AG04449 (cell line): ENCODE results near the gene TRIM26.
A peak's percentile ranks its signal among the peaks of the same experiment; 100 is the strongest.

ENCODE experiments used
- CTCF ChIA-PET: fragments of 350-600 bp; formaldehyde crosslinking; extraction: SDS; loops from one replicate; lab custom pipeline; 2021; ENCODE audit warnings: antibody characterized with exemption; lab: Yijun Ruan, JAX
- POLR2A ChIA-PET: fragments of 400-600, 350-600 bp; formaldehyde crosslinking; extraction: SDS; loops from one replicate; lab custom pipeline; 2020; ENCODE audit warnings: antibody characterized with exemption, inconsistent platforms; lab: Yijun Ruan, JAX
- DNase-seq: peaks from one replicate; pipeline ENCODE4 v3.0.0-alpha.2; 2010; ENCODE audit warnings: low read depth, low spot score
- H3K4me3 ChIP-seq: 2 replicates; pipeline ENCODE4 v1.5.1; 2011; ENCODE audit warnings: low read depth, mild to moderate bottlenecking, control low read depth, low read length
- TF ChIP-seq, protein P1 (sequence below): IDR thresholded peaks from one replicate; pipeline ENCODE4 v1.5.1; 2011; ENCODE audit warnings: mild to moderate bottlenecking, moderate library complexity, low read length, control low read depth, inconsistent platforms; ENCODE audit not compliant: insufficient read depth; ENCODE audit errors: missing control alignments

Gene TRIM26

DNA sequence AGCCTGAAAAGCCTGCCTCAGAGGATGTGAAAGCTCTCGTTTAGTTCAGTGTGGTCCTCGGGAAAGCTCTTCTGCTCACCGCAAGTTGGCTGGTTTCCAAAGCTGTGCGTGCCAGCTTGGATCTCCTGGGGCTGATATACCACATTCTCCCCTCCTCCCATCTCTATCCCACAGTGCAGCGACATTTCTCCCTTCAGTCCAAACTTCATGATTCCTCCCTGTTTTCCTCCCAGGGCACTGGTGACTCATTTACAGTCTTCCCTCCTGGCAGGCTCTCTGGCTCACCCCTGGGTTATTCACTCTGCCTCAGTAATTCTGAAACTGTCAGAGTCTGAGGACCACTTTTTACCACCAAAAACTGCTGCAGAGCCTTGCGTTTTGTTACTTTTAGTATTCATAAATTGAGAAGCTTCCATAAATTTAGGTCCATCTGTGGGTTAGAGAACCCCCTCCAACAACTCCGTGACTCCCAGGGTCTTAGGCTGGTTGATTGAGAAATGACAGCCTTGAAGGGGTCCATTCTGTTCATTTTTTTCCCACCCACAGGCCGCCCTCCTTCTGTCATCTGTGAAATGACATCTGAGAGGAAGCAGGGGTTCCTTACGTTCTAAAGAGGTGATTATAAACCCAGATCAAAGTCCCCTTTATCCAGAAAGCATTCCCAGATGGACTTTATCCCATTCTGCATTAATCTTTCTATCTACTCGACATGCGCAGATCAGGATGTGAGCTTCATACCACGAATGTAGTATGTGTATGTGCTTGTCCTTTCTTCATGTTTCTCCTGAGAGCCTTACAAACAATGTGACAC lies 58.3 kb downstream of the TRIM26 start:
- CTCF ChIA-PET, result interaction anchor here (0.6 to 6.7 kb wide), 5 partner anchors 11 to 142 kb away, joined by 3 to 56 read pairs (median 5); no protein-coding TSS in a partner anchor
- DNase-seq, result peak; percentile 72
- TF ChIP-seq, protein P1, sequence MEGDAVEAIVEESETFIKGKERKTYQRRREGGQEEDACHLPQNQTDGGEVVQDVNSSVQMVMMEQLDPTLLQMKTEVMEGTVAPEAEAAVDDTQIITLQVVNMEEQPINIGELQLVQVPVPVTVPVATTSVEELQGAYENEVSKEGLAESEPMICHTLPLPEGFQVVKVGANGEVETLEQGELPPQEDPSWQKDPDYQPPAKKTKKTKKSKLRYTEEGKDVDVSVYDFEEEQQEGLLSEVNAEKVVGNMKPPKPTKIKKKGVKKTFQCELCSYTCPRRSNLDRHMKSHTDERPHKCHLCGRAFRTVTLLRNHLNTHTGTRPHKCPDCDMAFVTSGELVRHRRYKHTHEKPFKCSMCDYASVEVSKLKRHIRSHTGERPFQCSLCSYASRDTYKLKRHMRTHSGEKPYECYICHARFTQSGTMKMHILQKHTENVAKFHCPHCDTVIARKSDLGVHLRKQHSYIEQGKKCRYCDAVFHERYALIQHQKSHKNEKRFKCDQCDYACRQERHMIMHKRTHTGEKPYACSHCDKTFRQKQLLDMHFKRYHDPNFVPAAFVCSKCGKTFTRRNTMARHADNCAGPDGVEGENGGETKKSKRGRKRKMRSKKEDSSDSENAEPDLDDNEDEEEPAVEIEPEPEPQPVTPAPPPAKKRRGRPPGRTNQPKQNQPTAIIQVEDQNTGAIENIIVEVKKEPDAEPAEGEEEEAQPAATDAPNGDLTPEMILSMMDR, result no peak
- POLR2A ChIA-PET, result no interaction called here
- H3K4me3 ChIP-seq, result no peak overlapping the region

DNA sequence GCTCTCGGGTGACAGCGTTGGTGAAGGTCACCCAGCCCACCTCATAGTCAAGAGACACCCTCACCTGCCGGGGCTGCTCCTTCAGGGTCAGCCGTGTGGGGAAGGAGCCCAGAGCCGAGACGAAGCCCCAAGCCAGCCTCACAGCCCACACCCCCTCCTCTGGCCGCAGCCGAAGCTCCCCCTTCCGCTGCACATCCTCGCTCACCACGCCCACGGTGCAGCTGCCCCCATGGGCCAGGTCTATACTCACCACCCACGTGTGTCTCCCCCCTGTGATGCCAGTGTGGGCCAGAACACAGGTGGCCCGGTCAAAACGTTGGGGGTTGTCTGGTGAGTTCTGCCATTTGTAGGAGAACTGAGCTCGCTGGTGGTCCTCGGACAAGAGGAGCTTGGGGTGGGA lies 59.1 kb downstream of the TRIM26 start:
- H3K4me3 ChIP-seq, result no peak overlapping the region
- TF ChIP-seq, protein P1, result no peak
- no peak for DNase-seq
- ChIA-PET CTCF (interaction anchor here (0.6 to 6.7 kb wide), 3 partner anchors 12 to 22 kb away, joined by 3 to 56 read pairs (median 6); no protein-coding TSS in a partner anchor), POLR2A (no interaction called here)

DNA sequence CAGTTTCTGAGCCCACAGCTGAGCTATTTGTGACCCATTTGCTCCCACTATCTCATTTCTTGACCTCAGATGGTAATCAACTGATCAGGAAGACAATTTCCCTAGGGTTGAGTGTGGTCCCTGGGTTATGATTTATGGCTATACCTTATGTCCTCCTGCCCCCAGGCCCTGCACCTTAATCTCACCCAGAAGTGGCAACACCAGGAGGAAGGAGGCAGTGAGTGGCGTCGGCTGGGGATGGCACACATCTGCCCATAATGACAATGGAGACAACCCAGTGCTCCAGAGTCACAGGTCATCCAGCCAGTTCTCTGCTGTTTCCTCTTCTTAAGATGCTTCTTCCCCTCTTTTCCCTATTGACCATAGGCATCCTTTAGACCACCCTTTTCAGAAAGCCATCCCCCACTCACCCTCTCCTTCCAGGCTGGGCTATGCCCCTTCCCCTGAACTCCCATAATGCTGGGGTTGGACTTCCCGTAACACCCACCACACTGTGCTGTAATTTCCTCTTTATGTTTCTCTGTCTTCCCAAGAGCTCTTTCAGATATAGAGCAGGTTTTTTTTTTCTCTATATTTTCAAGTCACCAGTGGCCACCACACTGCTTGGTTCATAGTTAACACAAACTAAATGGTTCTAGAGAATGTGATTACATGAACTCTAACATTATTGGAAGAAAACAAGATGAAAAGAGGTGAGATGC lies 60.1 kb downstream of the TRIM26 start:
- ChIA-PET POLR2A (no interaction called here), CTCF (interaction anchor here (6.7 kb wide), 1 partner anchor 21 kb away, joined by 56 read pairs; no protein-coding TSS in a partner anchor)
- TF ChIP-seq, protein P1, result no peak
- H3K4me3 ChIP-seq, result no peak overlapping the region
- DNase-seq, result no peak

DNA sequence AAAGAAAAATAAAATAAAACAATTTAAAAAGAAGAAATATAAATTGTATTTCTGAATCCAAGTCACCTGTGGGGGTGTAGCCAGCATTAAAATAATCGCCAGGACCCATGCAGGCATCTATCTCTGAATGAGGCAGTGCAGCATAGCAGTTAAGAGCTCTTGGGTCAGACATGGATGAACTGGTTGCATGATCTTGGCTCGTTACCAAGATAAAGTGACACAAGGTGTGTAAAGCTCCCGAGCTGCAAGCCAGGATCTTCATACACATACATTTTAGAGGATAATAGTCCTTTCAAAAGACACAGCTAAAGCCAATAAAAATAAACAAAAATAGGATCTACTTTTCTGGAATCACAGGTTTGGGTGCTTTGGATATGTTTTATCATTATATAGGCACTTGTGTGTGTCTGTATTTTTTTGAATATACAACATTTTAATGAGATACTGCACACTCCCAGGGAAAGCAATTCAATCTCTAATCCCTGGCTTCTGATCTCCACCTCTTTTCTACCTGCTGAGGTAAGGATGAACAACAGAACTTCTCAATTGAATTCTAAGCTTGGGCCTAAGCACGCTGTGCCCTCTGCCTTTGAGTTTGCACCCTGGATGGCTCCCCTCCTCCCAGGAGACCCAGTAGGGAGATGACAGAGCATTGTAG lies 61.1 kb downstream of the TRIM26 start:
- DNase-seq, result no peak
- ChIA-PET CTCF (interaction anchor here (2.4 to 6.7 kb wide), 2 partner anchors 16 to 21 kb away, joined by 7 to 56 read pairs; no protein-coding TSS in a partner anchor), POLR2A (no interaction called here)
- TF ChIP-seq, protein P1, result no peak
- no peak overlapping the region for H3K4me3 ChIP-seq

DNA sequence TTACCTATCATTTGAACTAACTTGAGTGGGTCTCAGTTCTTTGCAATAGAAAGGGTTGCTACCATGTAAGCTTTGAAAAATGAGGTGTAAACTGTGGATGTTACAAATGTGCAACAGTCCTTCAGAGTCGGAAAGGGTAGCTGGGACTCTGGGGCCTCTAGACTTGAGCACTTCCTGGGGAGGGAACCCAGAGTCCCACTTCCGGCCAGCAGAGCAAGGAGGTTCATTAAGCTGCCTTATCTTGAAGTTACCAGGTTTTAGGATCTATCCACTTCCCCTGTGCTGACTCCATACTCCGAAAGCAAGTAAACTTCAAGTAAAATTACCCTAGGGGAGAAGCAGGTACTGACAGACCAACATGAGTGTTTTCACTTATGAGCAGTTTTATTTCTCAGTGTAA lies 61.6 kb downstream of the TRIM26 start:
- ChIA-PET POLR2A (no interaction called here), CTCF (interaction anchor here (2.4 to 6.7 kb wide), 2 partner anchors 16 to 20 kb away, joined by 7 to 56 read pairs; no protein-coding TSS in a partner anchor)
- H3K4me3 ChIP-seq, result no peak overlapping the region
- TF ChIP-seq, protein P1, result no peak
- no peak for DNase-seq
